Vagina (tissue), 2 donors: ENCODE results near the gene DMD. TPM values are rescaled to one million over a fixed set of nuclear protein-coding genes. Genes with fewer than 3 reads are reported as not detected.

Experiments used
- DNase-seq, 2 donors: peaks; one replicate each; pipeline ENCODE4 v3.0.0-alpha.2; 2017; ENCODE audit errors: extremely low spot score in 2 of 2
- H3K27ac ChIP-seq: fragments of 200-600 bp; sonication (generic); one replicate; pipeline ENCODE4 v1.5.1; 2019
- H3K27me3 ChIP-seq: fragments of 200-600 bp; sonication (generic); one replicate; pipeline ENCODE4 v1.5.1; 2019
- H3K36me3 ChIP-seq, 2 donors: fragments of 200-600 bp; sonication (generic); one replicate each; pipeline ENCODE4 v1.5.1; 2017 to 2019
- H3K4me1 ChIP-seq: fragments of 200-600 bp; sonication (generic); one replicate; pipeline ENCODE4 v1.5.1; 2019
- H3K4me3 ChIP-seq, 2 donors: fragments of 200-600 bp; sonication (generic); 1 replicate in 1 of 2; 2 replicates in 1 of 2; pipeline ENCODE4 v1.5.1; 2016 to 2019
- H3K9me3 ChIP-seq: fragments of 200-600 bp; sonication (generic); one replicate; pipeline ENCODE4 v1.5.1; 2019
- POLR2A ChIP-seq, 2 donors: fragments of 450-650 bp; IDR thresholded peaks; one replicate each; pipeline ENCODE4 v1.6.1; 2017; ENCODE audit warnings: antibody characterized with exemption in 2 of 2, mild to moderate bottlenecking in 2 of 2, moderate library complexity in 2 of 2
- POLR2AphosphoS5 ChIP-seq, 2 donors: sonication (generic); formaldehyde crosslinking; IDR thresholded peaks; one replicate each; pipeline ENCODE4 v1.9.0; 2017; ENCODE audit warnings: antibody characterized with exemption in 2 of 2, mild to moderate bottlenecking in 2 of 2, low read depth in 1 of 2; ENCODE audit not compliant: insufficient read depth in 1 of 2
- intact Hi-C: fragments of 100-400 bp; cut with DNase I; formaldehyde crosslinking; loops from one replicate; pipeline ENCODE4 v1.15.1; 2023
- total RNA-seq: library from RNA; depleted of rRNA; stranded (reverse); fragments of >200 nt; gene quantifications from one replicate; pipeline ENCODE4 v1.2.3, GENCODE V29; 2016
- TF ChIP-seq, protein P1 (sequence below), 3 experiments: fragments of 450-650 bp in 2 of 3; fragments of 200-600 bp in 1 of 3; sonication (generic) in 1 of 3; IDR thresholded peaks; one replicate each; pipeline ENCODE4 v1.5.1; 2017 to 2019; ENCODE audit warnings: antibody characterized with exemption in 3 of 3, mild to moderate bottlenecking in 2 of 3, moderate library complexity in 2 of 3

The DMD gene
- total RNA-seq, 1 donor from 2014 or later, result 25.8 TPM

DNA sequence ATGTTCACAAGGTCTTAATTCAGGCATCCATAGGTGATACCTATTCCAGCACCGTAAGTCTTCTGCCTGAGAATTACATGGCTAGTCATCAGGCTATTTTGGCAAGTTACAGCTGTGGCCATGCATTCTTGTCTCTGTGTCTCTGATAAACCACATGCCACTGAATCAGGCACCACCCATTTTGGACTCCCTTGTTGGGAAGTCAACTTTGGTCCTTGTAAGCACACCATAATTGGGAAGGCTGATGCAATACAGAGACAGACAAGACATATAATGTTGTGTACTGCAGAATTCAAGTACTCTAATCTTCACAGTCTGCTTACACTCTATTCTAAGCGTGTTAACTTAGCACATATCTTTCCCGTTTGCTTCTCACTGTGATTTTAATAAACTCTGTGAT is 1655.8 kb downstream of the DMD start:
- DNase-seq, result no peak
- no peaks in the 10 kb centered on the region for H3K27me3 ChIP-seq
- no peak for TF ChIP-seq POLR2A (IDR thresholded peaks at IDR 0.05)
- no peak for TF ChIP-seq POLR2AphosphoS5 (IDR thresholded peaks at IDR 0.05; ENCODE audit: insufficient read depth in 1 of 2, low read depth in 1 of 2)
- TF ChIP-seq, protein P1, sequence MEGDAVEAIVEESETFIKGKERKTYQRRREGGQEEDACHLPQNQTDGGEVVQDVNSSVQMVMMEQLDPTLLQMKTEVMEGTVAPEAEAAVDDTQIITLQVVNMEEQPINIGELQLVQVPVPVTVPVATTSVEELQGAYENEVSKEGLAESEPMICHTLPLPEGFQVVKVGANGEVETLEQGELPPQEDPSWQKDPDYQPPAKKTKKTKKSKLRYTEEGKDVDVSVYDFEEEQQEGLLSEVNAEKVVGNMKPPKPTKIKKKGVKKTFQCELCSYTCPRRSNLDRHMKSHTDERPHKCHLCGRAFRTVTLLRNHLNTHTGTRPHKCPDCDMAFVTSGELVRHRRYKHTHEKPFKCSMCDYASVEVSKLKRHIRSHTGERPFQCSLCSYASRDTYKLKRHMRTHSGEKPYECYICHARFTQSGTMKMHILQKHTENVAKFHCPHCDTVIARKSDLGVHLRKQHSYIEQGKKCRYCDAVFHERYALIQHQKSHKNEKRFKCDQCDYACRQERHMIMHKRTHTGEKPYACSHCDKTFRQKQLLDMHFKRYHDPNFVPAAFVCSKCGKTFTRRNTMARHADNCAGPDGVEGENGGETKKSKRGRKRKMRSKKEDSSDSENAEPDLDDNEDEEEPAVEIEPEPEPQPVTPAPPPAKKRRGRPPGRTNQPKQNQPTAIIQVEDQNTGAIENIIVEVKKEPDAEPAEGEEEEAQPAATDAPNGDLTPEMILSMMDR (IDR thresholded peaks at IDR 0.05), result no peak
- intact Hi-C loops, result no loop called here
- H3K36me3 ChIP-seq, result no peaks in the 10 kb centered on the region
- no peaks in the 10 kb centered on the region for H3K9me3 ChIP-seq
- no peak overlapping the region for H3K4me3 ChIP-seq
- no peak overlapping the region for H3K27ac ChIP-seq
- no peaks in the 10 kb centered on the region for H3K4me1 ChIP-seq

DNA sequence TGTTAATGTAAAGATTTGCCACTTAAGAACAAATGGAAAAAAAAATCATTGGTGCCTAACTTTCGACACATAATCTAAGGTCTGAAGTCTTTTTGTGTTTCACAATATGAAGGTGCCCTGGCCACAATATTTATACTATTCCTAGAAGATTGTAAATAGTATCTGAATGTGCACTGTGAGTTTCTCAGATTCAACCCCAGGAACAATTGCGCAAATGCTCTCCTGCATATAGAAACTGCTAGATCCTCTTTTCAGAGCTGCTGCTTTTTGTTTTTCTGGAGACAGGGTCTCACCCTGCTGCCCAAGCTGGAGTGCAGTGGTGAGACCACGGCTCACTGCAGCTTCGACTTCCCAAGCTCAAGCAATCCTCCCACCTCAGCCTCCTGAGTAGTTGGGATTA is 1659.4 kb downstream of the DMD start:
- Histone ChIP-seq H3K9me3 (no peaks in the 10 kb centered on the region), H3K4me3 (no peak overlapping the region), H3K36me3 (no peaks in the 10 kb centered on the region), H3K4me1 (no peaks in the 10 kb centered on the region), H3K27ac (no peak overlapping the region), H3K27me3 (no peaks in the 10 kb centered on the region)
- TF ChIP-seq POLR2AphosphoS5 (IDR thresholded peaks at IDR 0.05; ENCODE audit: insufficient read depth in 1 of 2, low read depth in 1 of 2), result no peak
- TF ChIP-seq POLR2A (IDR thresholded peaks at IDR 0.05), result no peak
- TF ChIP-seq, protein P1 (IDR thresholded peaks at IDR 0.05), result no peak
- DNase-seq, result no peak
- intact Hi-C loops, result no loop called here

DNA sequence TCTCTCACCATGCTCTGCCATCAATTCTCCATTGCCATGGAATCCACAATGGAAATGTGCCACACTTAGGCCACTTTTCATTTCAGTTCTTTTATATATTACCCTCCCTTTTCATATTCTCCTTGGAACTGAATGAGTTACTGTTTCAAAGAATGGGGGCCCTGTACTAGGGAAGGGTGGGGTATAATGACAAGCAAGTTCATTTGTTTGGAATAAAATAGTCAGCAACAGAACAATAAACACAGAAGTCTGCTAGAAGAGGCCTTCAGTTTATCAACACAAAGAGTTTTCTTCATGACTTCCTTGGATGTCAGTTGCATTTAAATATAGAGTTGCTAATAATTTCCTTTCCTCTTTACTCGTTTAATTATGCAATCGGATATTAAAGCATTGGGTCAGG is 1661.2 kb downstream of the DMD start:
- no peaks in the 10 kb centered on the region for H3K9me3 ChIP-seq
- TF ChIP-seq, protein P1 (IDR thresholded peaks at IDR 0.05), result no peak
- TF ChIP-seq POLR2A (IDR thresholded peaks at IDR 0.05) (no peak), POLR2AphosphoS5 (IDR thresholded peaks at IDR 0.05; ENCODE audit: insufficient read depth in 1 of 2, low read depth in 1 of 2) (no peak)
- no peaks in the 10 kb centered on the region for H3K27me3 ChIP-seq
- no peak for DNase-seq
- intact Hi-C loops, result no loop called here
- H3K4me3 ChIP-seq, result no peak overlapping the region
- no peaks in the 10 kb centered on the region for H3K4me1 ChIP-seq
- no peaks in the 10 kb centered on the region for H3K36me3 ChIP-seq
- H3K27ac ChIP-seq, result no peak overlapping the region

DNA sequence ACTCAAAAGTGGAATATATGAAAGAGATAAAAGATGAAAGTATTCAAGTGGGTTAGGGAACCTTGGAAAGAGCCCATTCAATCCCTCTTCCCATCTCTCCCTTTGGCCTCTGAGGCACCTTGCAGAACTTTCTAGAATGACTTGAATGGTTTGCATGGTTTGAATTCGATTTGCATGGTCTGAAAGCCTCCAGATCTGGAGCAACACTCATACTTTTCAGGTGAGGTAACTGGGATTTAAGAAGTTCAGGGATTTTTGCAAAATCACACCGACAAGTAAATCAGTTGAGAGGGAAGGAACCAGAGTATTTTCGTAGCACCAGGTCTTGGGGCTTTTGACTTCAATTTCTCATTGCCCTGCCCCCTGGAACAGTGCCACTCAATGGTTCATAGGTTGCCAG is 1663.5 kb downstream of the DMD start:
- intact Hi-C loops, result no loop called here
- no peaks in the 10 kb centered on the region for H3K9me3 ChIP-seq
- H3K36me3 ChIP-seq, result no peaks in the 10 kb centered on the region
- no peaks in the 10 kb centered on the region for H3K4me1 ChIP-seq
- no peak for TF ChIP-seq POLR2AphosphoS5 (IDR thresholded peaks at IDR 0.05; ENCODE audit: insufficient read depth in 1 of 2, low read depth in 1 of 2)
- TF ChIP-seq, protein P1 (IDR thresholded peaks at IDR 0.05), result no peak
- no peak for TF ChIP-seq POLR2A (IDR thresholded peaks at IDR 0.05)
- H3K27me3 ChIP-seq, result no peaks in the 10 kb centered on the region
- no peak overlapping the region for H3K4me3 ChIP-seq
- no peak for DNase-seq
- H3K27ac ChIP-seq, result no peak overlapping the region

DNA sequence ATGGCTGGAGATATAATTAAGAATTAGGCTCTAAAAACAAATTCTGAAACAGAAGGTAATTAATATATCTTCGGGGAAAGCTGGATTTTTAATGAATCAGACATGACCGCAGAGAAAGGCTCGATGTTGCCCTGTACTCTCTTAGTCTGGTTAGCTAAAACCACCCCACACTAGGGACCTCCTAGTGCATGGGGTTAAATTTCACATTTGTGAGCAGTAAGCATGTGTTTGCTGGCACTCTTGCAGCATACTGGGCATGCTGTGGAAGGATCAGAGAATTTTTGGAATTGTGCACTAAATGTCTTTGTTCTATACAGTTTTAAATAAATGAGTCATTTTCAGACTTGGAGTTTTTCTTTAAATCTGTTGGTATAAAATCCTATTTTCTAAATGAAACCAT is 1663.9 kb downstream of the DMD start:
- Histone ChIP-seq H3K9me3 (no peaks in the 10 kb centered on the region), H3K27me3 (no peaks in the 10 kb centered on the region), H3K4me3 (no peak overlapping the region), H3K36me3 (no peaks in the 10 kb centered on the region), H3K4me1 (no peaks in the 10 kb centered on the region), H3K27ac (no peak overlapping the region)
- no peak for DNase-seq
- TF ChIP-seq, protein P1 (IDR thresholded peaks at IDR 0.05), result no peak
- TF ChIP-seq POLR2AphosphoS5 (IDR thresholded peaks at IDR 0.05; ENCODE audit: insufficient read depth in 1 of 2, low read depth in 1 of 2) (no peak), POLR2A (IDR thresholded peaks at IDR 0.05) (no peak)
- intact Hi-C loops, result no loop called here
